WTC11 (cell line): ENCODE data around the gene OVOL3. TPM values are rescaled to one million over a fixed set of nuclear protein-coding genes. Genes with fewer than 3 reads are reported as not detected.

ENCODE experiments used
- ATAC-seq: fragments of 200-7000 bp; cut with Tn5 transposase; 2 replicates; pipeline ENCODE4 v1.10.0; 2021; ENCODE audit warnings: mild to moderate bottlenecking, moderate library complexity
- CTCF ChIA-PET: fragments of 300-600 bp; sonication (Branson Sonifier 250); formaldehyde crosslinking; loops from one replicate; lab custom pipeline; 2021; ENCODE audit warnings: antibody characterized with exemption; lab: Charles Lee
- POLR2A ChIA-PET: fragments of 350-600 bp; sonication (Branson Sonifier 250); formaldehyde crosslinking; loops from one replicate; lab custom pipeline; 2021; ENCODE audit warnings: antibody characterized with exemption; lab: Charles Lee
- DNase-seq: peaks from one replicate; pipeline ENCODE4 v3.0.0; 2021; ENCODE audit warnings: low spot score
- H3K27ac Mint-ChIP-seq: 2 replicates; pipeline ENCODE4 v1.8.0; 2021; ENCODE audit warnings: mixed read lengths
- H3K27me3 Mint-ChIP-seq: 2 replicates; pipeline ENCODE4 v1.8.0; 2021; ENCODE audit warnings: low read depth, mild to moderate bottlenecking, moderate library complexity, mixed read lengths
- H3K36me3 Mint-ChIP-seq: 2 replicates; pipeline ENCODE4 v1.8.0; 2021; ENCODE audit warnings: mixed read lengths
- H3K4me1 Mint-ChIP-seq: 2 replicates; pipeline ENCODE4 v1.8.0; 2022; ENCODE audit warnings: mixed read lengths
- H3K4me3 Mint-ChIP-seq: 2 replicates; pipeline ENCODE4 v1.8.0; 2021; ENCODE audit warnings: mild to moderate bottlenecking, moderate library complexity, mixed read lengths
- H3K9me3 Mint-ChIP-seq: 2 replicates; pipeline ENCODE4 v1.8.0; 2021; ENCODE audit warnings: mixed read lengths
- AFF4 ChIP-seq: sonication (generic); formaldehyde crosslinking; IDR thresholded peaks from 2 replicates; pipeline ENCODE4 v1.8.1; 2023; ENCODE audit warnings: mild to moderate bottlenecking, missing genetic modification reagents, borderline replicate concordance
- CBFB ChIP-seq: sonication (generic); formaldehyde crosslinking; IDR thresholded peaks from 2 replicates; pipeline ENCODE4 v1.8.1; 2022; ENCODE audit warnings: mild to moderate bottlenecking, low read depth, missing genetic modification reagents
- CREM ChIP-seq: sonication (generic); formaldehyde crosslinking; IDR thresholded peaks from 2 replicates; pipeline ENCODE4 v1.8.1; 2022; ENCODE audit warnings: mild to moderate bottlenecking, missing genetic modification reagents, moderate library complexity
- E2F1 ChIP-seq: sonication (generic); formaldehyde crosslinking; IDR thresholded peaks from 2 replicates; pipeline ENCODE4 v1.8.0; 2022; ENCODE audit warnings: mild to moderate bottlenecking, missing genetic modification reagents
- E2F5 ChIP-seq: sonication (generic); formaldehyde crosslinking; IDR thresholded peaks from 2 replicates; pipeline ENCODE4 v1.8.1; 2022; ENCODE audit warnings: mild to moderate bottlenecking, moderate library complexity, missing genetic modification reagents
- ELF4 ChIP-seq: sonication (generic); formaldehyde crosslinking; IDR thresholded peaks from 2 replicates; pipeline ENCODE4 v1.8.1; 2022; ENCODE audit warnings: low read depth, mild to moderate bottlenecking, moderate library complexity, missing genetic modification reagents
- FOXP4 ChIP-seq: sonication (generic); formaldehyde crosslinking; IDR thresholded peaks from 2 replicates; pipeline ENCODE4 v1.8.0; 2022; ENCODE audit warnings: mild to moderate bottlenecking, missing genetic modification reagents
- GTF2I ChIP-seq: fragments of 250-450 bp; sonication (Bioruptor Pico); conservative IDR thresholded peaks from 2 replicates; pipeline ENCODE4 v1.4.0; 2021; ENCODE audit warnings: mild to moderate bottlenecking
- HMGA2 ChIP-seq: fragments of 250-450 bp; sonication (Bioruptor Pico); IDR thresholded peaks from 2 replicates; pipeline ENCODE4 v1.4.0; 2021; ENCODE audit warnings: mild to moderate bottlenecking, moderate library complexity
- IRF2 ChIP-seq: sonication (generic); formaldehyde crosslinking; IDR thresholded peaks from 2 replicates; pipeline ENCODE4 v1.8.0; 2022; ENCODE audit warnings: low read depth, missing genetic modification reagents, borderline replicate concordance
- JAZF1 ChIP-seq: fragments of 250-450 bp; sonication (Bioruptor Pico); IDR thresholded peaks from 2 replicates; pipeline ENCODE4 v1.9.0; 2021; ENCODE audit warnings: moderate library complexity, mild to moderate bottlenecking, inconsistent platforms
- MLX ChIP-seq: sonication (generic); formaldehyde crosslinking; IDR thresholded peaks from 2 replicates; pipeline ENCODE4 v1.8.1; 2023; ENCODE audit warnings: mild to moderate bottlenecking, missing genetic modification reagents, moderate library complexity
- MYBL2 ChIP-seq: sonication (generic); formaldehyde crosslinking; IDR thresholded peaks from 2 replicates; pipeline ENCODE4 v1.8.1; 2023; ENCODE audit warnings: mild to moderate bottlenecking, moderate library complexity, missing genetic modification reagents
- NFATC4 ChIP-seq: fragments of 250-450 bp; sonication (Bioruptor Pico); IDR thresholded peaks from 2 replicates; pipeline ENCODE4 v1.9.0; 2021; ENCODE audit warnings: mild to moderate bottlenecking
- NR1H2 ChIP-seq: sonication (generic); formaldehyde crosslinking; IDR thresholded peaks from 2 replicates; pipeline ENCODE4 v1.9.0; 2021; ENCODE audit warnings: mild to moderate bottlenecking, moderate library complexity, missing genetic modification reagents
- NR3C1 ChIP-seq: sonication (generic); formaldehyde crosslinking; conservative IDR thresholded peaks from 2 replicates; pipeline ENCODE4 v1.8.1; 2023; ENCODE audit warnings: low read depth, mild to moderate bottlenecking, missing genetic modification reagents
- PRRX2 ChIP-seq: fragments of 250-450 bp; sonication (Bioruptor Pico); IDR thresholded peaks from 2 replicates; pipeline ENCODE4 v1.8.0; 2021; ENCODE audit warnings: mild to moderate bottlenecking
- SMAD4 ChIP-seq: sonication (generic); formaldehyde crosslinking; IDR thresholded peaks from 2 replicates; pipeline ENCODE4 v1.8.0; 2022; ENCODE audit warnings: mild to moderate bottlenecking, missing genetic modification reagents
- SP1 ChIP-seq: sonication (generic); formaldehyde crosslinking; conservative IDR thresholded peaks from 2 replicates; pipeline ENCODE4 v1.8.1; 2022; ENCODE audit warnings: missing genetic modification reagents
- TCF7 ChIP-seq: sonication (generic); formaldehyde crosslinking; IDR thresholded peaks from 2 replicates; pipeline ENCODE4 v1.8.0; 2022; ENCODE audit warnings: mild to moderate bottlenecking, low read depth, missing genetic modification reagents, moderate library complexity
- TEAD1 ChIP-seq: sonication (generic); formaldehyde crosslinking; IDR thresholded peaks from 2 replicates; pipeline ENCODE4 v1.8.0; 2022; ENCODE audit warnings: mild to moderate bottlenecking, missing genetic modification reagents
- ZNF219 ChIP-seq: sonication (generic); formaldehyde crosslinking; IDR thresholded peaks from 2 replicates; pipeline ENCODE4 v1.8.0; 2023; ENCODE audit warnings: missing genetic modification reagents, mild to moderate bottlenecking, borderline replicate concordance
- ZNF281 ChIP-seq: sonication (generic); formaldehyde crosslinking; IDR thresholded peaks from 2 replicates; pipeline ENCODE4 v1.8.0; 2023; ENCODE audit warnings: mild to moderate bottlenecking, missing genetic modification reagents
- ZNF671 ChIP-seq: fragments of 250-450 bp; sonication (Bioruptor Pico); IDR thresholded peaks from 2 replicates; pipeline ENCODE4 v1.8.0; 2021; ENCODE audit warnings: mild to moderate bottlenecking
- total RNA-seq: library from RNA; stranded (reverse); gene quantifications from 3 replicates; pipeline ENCODE4 v1.2.3, GENCODE V29; 2021

OVOL3 gene
- total RNA-seq, 1 experiment from 2014 or later = not detected

GRCh38 chr19:36099166-36099785 is 11.7 kb upstream of the OVOL3 start:
- DNase-seq = no peak
- Mint-ChIP-seq H3K27ac (no peak overlapping the region), H3K4me3 (no peak overlapping the region), H3K9me3 (no peaks in the 10 kb centered on the region), H3K4me1 (no peaks in the 10 kb centered on the region), H3K36me3 (peaks cover 34% of the 10 kb centered on the region), H3K27me3 (no peaks in the 10 kb centered on the region)
- ChIA-PET POLR2A (no interaction called here), CTCF (interaction anchor here (0.7 kb wide), 1 partner anchor 52 kb away, joined by 3 read pairs; no protein-coding TSS in a partner anchor)
- no peak for ATAC-seq
- TF ChIP-seq FOXP4 (CRISPR knock-in tag) (no peak), ZNF219 (no peak), ZNF281 (no peak), NR3C1 (no peak), ELF4 (CRISPR knock-in tag) (no peak), CREM (CRISPR knock-in tag) (no peak), ZNF671 (CRISPR knock-in tag) (no peak), PRRX2 (CRISPR knock-in tag) (no peak), TCF7 (no peak), JAZF1 (no peak), CBFB (no peak), IRF2 (no peak), SP1 (CRISPR knock-in tag) (no peak), MYBL2 (no peak), SMAD4 (CRISPR knock-in tag) (no peak), E2F1 (CRISPR knock-in tag) (no peak), MLX (CRISPR knock-in tag) (no peak), HMGA2 (no peak), GTF2I (CRISPR knock-in tag) (no peak)

- Mint-ChIP-seq H3K36me3 (peaks cover 29% of the 10 kb centered on the region), H3K27me3 (no peaks in the 10 kb centered on the region), H3K4me1 (no peaks in the 10 kb centered on the region), H3K4me3 (no peak overlapping the region), H3K27ac (no peak overlapping the region), H3K9me3 (no peaks in the 10 kb centered on the region)
- no peak for DNase-seq
- POLR2A ChIA-PET = no interaction called here
- CTCF ChIA-PET = no interaction called here
- ATAC-seq = no peak
- TF ChIP-seq TEAD1 (no peak), ZNF671 (CRISPR knock-in tag) (no peak), NFATC4 (CRISPR knock-in tag) (no peak), E2F5 (no peak), NR1H2 (CRISPR knock-in tag) (no peak), FOXP4 (CRISPR knock-in tag) (no peak), AFF4 (no peak), SMAD4 (CRISPR knock-in tag) (no peak)
Observed at GRCh38 chr19:36100476-36100875, 10.5 kb upstream of the OVOL3 start.
